ENCODE results near the gene CAMK2G.
"Not testable (repeated sequence)": the region's sequence is repeated elsewhere in the genome, so short reads cannot be mapped to it uniquely, and the experiment has no call there.

Gene CAMK2G

GRCh38 chr10:73899423-73899822 is 25.1 kb upstream of the CAMK2G start:
- no peak overlapping the region for H3K18ac ChIP-seq (ENCODE audit: low read length)
- no peak overlapping the region for H4K8ac ChIP-seq (ENCODE audit: low read depth, low read length)
- peaks cover 5 to 13% of the 10 kb centered on the region in 2 experiments for H3K4me1 ChIP-seq (ENCODE audit: control insufficient read depth in 1 of 2, insufficient read depth in 2 of 2, low read length in 2 of 2)
- H3K4ac ChIP-seq (ENCODE audit: low read depth, low read length), result no peak overlapping the region
- H3K79me2 ChIP-seq (ENCODE audit: control insufficient read depth, insufficient read depth, low read length, poor library complexity), result no peaks in the 10 kb centered on the region
- H3K27ac ChIP-seq (ENCODE audit: low read depth, low read length), result peak overlapping the region; percentile 77
- no peak overlapping the region for H4K12ac ChIP-seq (ENCODE audit: low read depth, low read length)
- no peaks in the 10 kb centered on the region for H3K9me3 ChIP-seq (ENCODE audit: insufficient read depth, low read depth, low read length)
- no CpG with 5 or more reads among the region's 4 CpGs for WGBS (ENCODE audit: extremely low coverage, insufficient coverage, insufficient read length)
- no peak overlapping the region for H3K9ac ChIP-seq (ENCODE audit: low read length)
- H2BK5ac ChIP-seq (ENCODE audit: low read depth, low read length, poor library complexity), result peak overlapping the region; percentile 51
- H3K4me3 ChIP-seq (ENCODE audit: low read depth, low read length), result no peak overlapping the region
- H3K36me3 ChIP-seq (ENCODE audit: control insufficient read depth in 1 of 2, insufficient read depth in 2 of 2, low read length in 2 of 2), result no peaks in the 10 kb centered on the region
- H3K4me2 ChIP-seq (ENCODE audit: low read length), result peak overlapping the region; percentile 17
- DNase-seq, result peak; percentile 87 to 91
- H4K91ac ChIP-seq (ENCODE audit: low read depth, low read length), result no peak overlapping the region
- no peak overlapping the region for H2BK120ac ChIP-seq (ENCODE audit: insufficient read depth, low read length, poor library complexity)
- H3K23ac ChIP-seq (ENCODE audit: low read length), result no peak overlapping the region
- H2AFZ ChIP-seq (ENCODE audit: insufficient read depth, low read length, poor library complexity), result no peak overlapping the region
- no peak overlapping the region for H3K14ac ChIP-seq (ENCODE audit: low read length)
- H2AK5ac ChIP-seq (ENCODE audit: low read length), result no peak overlapping the region
- no peaks in the 10 kb centered on the region for H3K27me3 ChIP-seq (ENCODE audit: insufficient read depth, low read length)
- H2BK12ac ChIP-seq (ENCODE audit: low read length), result no peak overlapping the region
- peaks cover 6% of the 10 kb centered on the region for H3K79me1 ChIP-seq (ENCODE audit: low read length)

DNA sequence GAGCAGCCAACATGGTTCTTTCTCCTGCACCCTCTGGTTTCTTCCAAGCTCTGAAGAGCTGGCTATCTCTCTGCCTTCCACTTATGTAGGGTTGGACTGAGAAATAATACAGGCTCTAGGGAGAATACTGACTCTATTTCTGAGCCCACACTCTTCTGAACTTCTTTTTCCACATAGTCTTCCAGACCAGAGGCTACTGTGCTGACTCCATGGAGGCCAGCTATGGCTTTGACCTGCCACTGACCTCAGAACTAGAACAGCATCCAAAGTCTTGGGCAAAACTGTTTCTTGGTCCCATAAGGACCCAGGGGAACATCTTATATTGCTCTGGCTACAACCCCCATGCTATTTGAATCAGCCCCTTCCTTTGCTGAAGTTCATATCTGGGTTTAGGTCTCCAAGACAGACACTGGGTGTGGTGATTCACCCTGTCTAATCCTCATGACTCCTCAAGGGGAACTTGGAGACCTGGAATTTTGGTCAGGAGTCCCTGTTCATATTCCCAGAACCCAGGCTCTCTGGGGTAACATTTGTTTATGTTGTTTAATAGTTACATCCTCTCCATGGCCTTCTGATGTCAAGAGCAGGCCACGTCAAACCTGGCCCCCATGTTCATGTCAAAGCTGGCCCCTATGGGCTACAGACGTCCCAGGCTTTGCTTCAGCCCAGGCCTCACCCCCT is 24.5 kb upstream of the CAMK2G start:
- peak overlapping the region; percentile 63 for H2BK12ac ChIP-seq (ENCODE audit: low read length)
- no peak overlapping the region for H3K4ac ChIP-seq (ENCODE audit: low read depth, low read length)
- no CpG with 5 or more reads among the region's 2 CpGs for WGBS (ENCODE audit: extremely low coverage, insufficient coverage, insufficient read length)
- peak overlapping the region; percentile 39 for H3K14ac ChIP-seq (ENCODE audit: low read length)
- H3K79me1 ChIP-seq (ENCODE audit: low read length), result peaks cover 6% of the 10 kb centered on the region
- H3K36me3 ChIP-seq (ENCODE audit: control insufficient read depth in 1 of 2, insufficient read depth in 2 of 2, low read length in 2 of 2), result no peaks in the 10 kb centered on the region
- H3K18ac ChIP-seq (ENCODE audit: low read length), result no peak overlapping the region
- peak overlapping the region; percentile 17 for H3K4me2 ChIP-seq (ENCODE audit: low read length)
- no peak overlapping the region for H2AFZ ChIP-seq (ENCODE audit: insufficient read depth, low read length, poor library complexity)
- H3K27ac ChIP-seq (ENCODE audit: low read depth, low read length), result peak overlapping the region; percentile 77
- peaks cover 5 to 13% of the 10 kb centered on the region in 2 experiments for H3K4me1 ChIP-seq (ENCODE audit: control insufficient read depth in 1 of 2, insufficient read depth in 2 of 2, low read length in 2 of 2)
- H2BK5ac ChIP-seq (ENCODE audit: low read depth, low read length, poor library complexity), result peak overlapping the region; percentile 51
- H3K27me3 ChIP-seq (ENCODE audit: insufficient read depth, low read length), result no peaks in the 10 kb centered on the region
- H3K4me3 ChIP-seq (ENCODE audit: low read depth, low read length), result no peak overlapping the region
- no peaks in the 10 kb centered on the region for H3K79me2 ChIP-seq (ENCODE audit: control insufficient read depth, insufficient read depth, low read length, poor library complexity)
- no peak overlapping the region for H2BK120ac ChIP-seq (ENCODE audit: insufficient read depth, low read length, poor library complexity)
- H4K8ac ChIP-seq (ENCODE audit: low read depth, low read length), result no peak overlapping the region
- H3K9ac ChIP-seq (ENCODE audit: low read length), result no peak overlapping the region
- no peak overlapping the region for H4K12ac ChIP-seq (ENCODE audit: low read depth, low read length)
- H3K9me3 ChIP-seq (ENCODE audit: insufficient read depth, low read depth, low read length), result no peaks in the 10 kb centered on the region
- peak overlapping the region; percentile 13 for H2AK5ac ChIP-seq (ENCODE audit: low read length)
- no peak for DNase-seq
- no peak overlapping the region for H3K23ac ChIP-seq (ENCODE audit: low read length)
- H4K91ac ChIP-seq (ENCODE audit: low read depth, low read length), result peak overlapping the region; percentile 20

GRCh38 chr10:73897693-73898092 is 23.3 kb upstream of the CAMK2G start:
- WGBS (ENCODE audit: extremely low coverage, insufficient coverage, insufficient read length), result no CpG with 5 or more reads among the region's 1 CpG

GRCh38 chr10:73895381-73895780 is 21.0 kb upstream of the CAMK2G start:
- WGBS (ENCODE audit: extremely low coverage, insufficient coverage, insufficient read length), result no CpG with 5 or more reads among the region's 9 CpGs
- not testable (repeated sequence) for H3K79me2 ChIP-seq (ENCODE audit: control insufficient read depth, insufficient read depth, low read length, poor library complexity); H3K4me3 ChIP-seq (ENCODE audit: low read depth, low read length); H2AFZ ChIP-seq (ENCODE audit: insufficient read depth, low read length, poor library complexity); H2BK12ac ChIP-seq (ENCODE audit: low read length); H3K9ac ChIP-seq (ENCODE audit: low read length); H3K18ac ChIP-seq (ENCODE audit: low read length); H2BK5ac ChIP-seq (ENCODE audit: low read depth, low read length, poor library complexity); H2AK5ac ChIP-seq (ENCODE audit: low read length); H4K91ac ChIP-seq (ENCODE audit: low read depth, low read length); H3K36me3 ChIP-seq (ENCODE audit: control insufficient read depth in 1 of 2, insufficient read depth in 2 of 2, low read length in 2 of 2); H3K27ac ChIP-seq (ENCODE audit: low read depth, low read length); H3K9me3 ChIP-seq (ENCODE audit: insufficient read depth, low read depth, low read length); H3K27me3 ChIP-seq (ENCODE audit: insufficient read depth, low read length); H2BK120ac ChIP-seq (ENCODE audit: insufficient read depth, low read length, poor library complexity); H3K14ac ChIP-seq (ENCODE audit: low read length); H3K4ac ChIP-seq (ENCODE audit: low read depth, low read length); H3K23ac ChIP-seq (ENCODE audit: low read length); H3K4me2 ChIP-seq (ENCODE audit: low read length); H4K12ac ChIP-seq (ENCODE audit: low read depth, low read length); H4K8ac ChIP-seq (ENCODE audit: low read depth, low read length)
- H3K79me1 ChIP-seq (ENCODE audit: low read length), result peaks cover 13% of the 10 kb centered on the region
- peak; percentile 67 to 73 for DNase-seq
- peaks cover 16 to 23% of the 10 kb centered on the region in 2 experiments for H3K4me1 ChIP-seq (ENCODE audit: control insufficient read depth in 1 of 2, insufficient read depth in 2 of 2, low read length in 2 of 2)

More at GRCh38 chr10:73897693-73898092, 23.3 kb upstream of the CAMK2G start:
- Histone ChIP-seq H2AFZ (ENCODE audit: insufficient read depth, low read length, poor library complexity) (no peak overlapping the region), H2BK5ac (ENCODE audit: low read depth, low read length, poor library complexity) (no peak overlapping the region), H3K79me2 (ENCODE audit: control insufficient read depth, insufficient read depth, low read length, poor library complexity) (no peaks in the 10 kb centered on the region), H3K27ac (ENCODE audit: low read depth, low read length) (no peak overlapping the region), H3K4me3 (ENCODE audit: low read depth, low read length) (no peak overlapping the region), H3K9ac (ENCODE audit: low read length) (no peak overlapping the region), H4K12ac (ENCODE audit: low read depth, low read length) (no peak overlapping the region), H4K8ac (ENCODE audit: low read depth, low read length) (no peak overlapping the region), H3K79me1 (ENCODE audit: low read length) (peaks cover 8% of the 10 kb centered on the region), H3K4me1 (ENCODE audit: control insufficient read depth in 1 of 2, insufficient read depth in 2 of 2, low read length in 2 of 2) (peaks cover 12 to 19% of the 10 kb centered on the region in 2 experiments), H3K4ac (ENCODE audit: low read depth, low read length) (no peak overlapping the region), H3K9me3 (ENCODE audit: insufficient read depth, low read depth, low read length) (no peaks in the 10 kb centered on the region), H2BK120ac (ENCODE audit: insufficient read depth, low read length, poor library complexity) (no peak overlapping the region), H3K14ac (ENCODE audit: low read length) (no peak overlapping the region), H3K23ac (ENCODE audit: low read length) (no peak overlapping the region), H3K36me3 (ENCODE audit: control insufficient read depth in 1 of 2, insufficient read depth in 2 of 2, low read length in 2 of 2) (no peaks in the 10 kb centered on the region), H3K4me2 (ENCODE audit: low read length) (no peak overlapping the region), H3K18ac (ENCODE audit: low read length) (no peak overlapping the region), H2BK12ac (ENCODE audit: low read length) (no peak overlapping the region), H3K27me3 (ENCODE audit: insufficient read depth, low read length) (no peaks in the 10 kb centered on the region), H4K91ac (ENCODE audit: low read depth, low read length) (no peak overlapping the region), H2AK5ac (ENCODE audit: low read length) (no peak overlapping the region)
- DNase-seq, result no peak
